ENCODE measurements around the gene CAPN5. TPM values are rescaled to one million over a fixed set of nuclear protein-coding genes. Genes with fewer than 3 reads are reported as not detected.

Gene CAPN5
- total RNA-seq, 1 experiment from 2014 or later = 1.7 TPM

- no peak for DNase-seq (ENCODE audit: low read depth, low spot score)
- in situ Hi-C loops (cut with HindIII; ENCODE audit: low pct_unique_long_range_greater_than_20kb, low sequenced_read_pairs) = no loop called here
Measured at GRCh38 chr11:77118086-77118485, 51.3 kb downstream of the CAPN5 start.

- in situ Hi-C loops (cut with HindIII; ENCODE audit: low pct_unique_long_range_greater_than_20kb, low sequenced_read_pairs) = no loop called here
- no peak for DNase-seq (ENCODE audit: low read depth, low spot score)
Measured at GRCh38 chr11:77118971-77119370, 52.2 kb downstream of the CAPN5 start.

- in situ Hi-C loops (cut with HindIII; ENCODE audit: low pct_unique_long_range_greater_than_20kb, low sequenced_read_pairs) = no loop called here
- DNase-seq (ENCODE audit: low read depth, low spot score) = no peak
Measured at GRCh38 chr11:77119531-77119936, 52.8 kb downstream of the CAPN5 start.

- in situ Hi-C loops (cut with HindIII; ENCODE audit: low pct_unique_long_range_greater_than_20kb, low sequenced_read_pairs) = no loop called here
- DNase-seq (ENCODE audit: low read depth, low spot score) = no peak
Measured at GRCh38 chr11:77120571-77120970, 53.8 kb downstream of the CAPN5 start.

GRCh38 chr11:77121096-77121640 is 54.4 kb downstream of the CAPN5 start:
- in situ Hi-C loops (cut with HindIII; ENCODE audit: low pct_unique_long_range_greater_than_20kb, low sequenced_read_pairs) = no loop called here
- no peak for DNase-seq (ENCODE audit: low read depth, low spot score)

GRCh38 chr11:77121876-77122575 is 55.3 kb downstream of the CAPN5 start:
- in situ Hi-C loops (cut with HindIII; ENCODE audit: low pct_unique_long_range_greater_than_20kb, low sequenced_read_pairs) = no loop called here
- DNase-seq (ENCODE audit: low read depth, low spot score) = no peak

- DNase-seq (ENCODE audit: low read depth, low spot score) = no peak
- in situ Hi-C loops (cut with HindIII; ENCODE audit: low pct_unique_long_range_greater_than_20kb, low sequenced_read_pairs) = no loop called here
Measured at GRCh38 chr11:77122576-77123212, 55.9 kb downstream of the CAPN5 start.

- in situ Hi-C loops (cut with HindIII; ENCODE audit: low pct_unique_long_range_greater_than_20kb, low sequenced_read_pairs) = no loop called here
- no peak for DNase-seq (ENCODE audit: low read depth, low spot score)
Measured at GRCh38 chr11:77123591-77123990, 56.8 kb downstream of the CAPN5 start.

GRCh38 chr11:77124041-77124440 is 57.3 kb downstream of the CAPN5 start:
- in situ Hi-C loops (cut with HindIII; ENCODE audit: low pct_unique_long_range_greater_than_20kb, low sequenced_read_pairs) = no loop called here

GRCh38 chr11:77124488-77124887 is 57.7 kb downstream of the CAPN5 start:
- in situ Hi-C loops (cut with HindIII; ENCODE audit: low pct_unique_long_range_greater_than_20kb, low sequenced_read_pairs) = no loop called here
- no peak for DNase-seq (ENCODE audit: low read depth, low spot score)

More at GRCh38 chr11:77124041-77124440, 57.3 kb downstream of the CAPN5 start:
- DNase-seq (ENCODE audit: low read depth, low spot score) = no peak

- in situ Hi-C loops (cut with HindIII; ENCODE audit: low pct_unique_long_range_greater_than_20kb, low sequenced_read_pairs) = no loop called here
- no peak for DNase-seq (ENCODE audit: low read depth, low spot score)
Measured at GRCh38 chr11:77125191-77125590, 58.4 kb downstream of the CAPN5 start.

GRCh38 chr11:77125695-77126094 is 58.9 kb downstream of the CAPN5 start:
- DNase-seq (ENCODE audit: low read depth, low spot score) = no peak
- in situ Hi-C loops (cut with HindIII; ENCODE audit: low pct_unique_long_range_greater_than_20kb, low sequenced_read_pairs) = no loop called here

- no peak for DNase-seq (ENCODE audit: low read depth, low spot score)
- in situ Hi-C loops (cut with HindIII; ENCODE audit: low pct_unique_long_range_greater_than_20kb, low sequenced_read_pairs) = no loop called here
Measured at GRCh38 chr11:77126156-77126775, 59.5 kb downstream of the CAPN5 start.

GRCh38 chr11:77126861-77127234 is 60.1 kb downstream of the CAPN5 start:
- no peak for DNase-seq (ENCODE audit: low read depth, low spot score)
- in situ Hi-C loops (cut with HindIII; ENCODE audit: low pct_unique_long_range_greater_than_20kb, low sequenced_read_pairs) = no loop called here

- in situ Hi-C loops (cut with HindIII; ENCODE audit: low pct_unique_long_range_greater_than_20kb, low sequenced_read_pairs) = no loop called here
- peak; percentile 35 for DNase-seq (ENCODE audit: low read depth, low spot score)
Measured at GRCh38 chr11:77127235-77127911, 60.6 kb downstream of the CAPN5 start.

- DNase-seq (ENCODE audit: low read depth, low spot score) = no peak
- in situ Hi-C loops (cut with HindIII; ENCODE audit: low pct_unique_long_range_greater_than_20kb, low sequenced_read_pairs) = no loop called here
Measured at GRCh38 chr11:77127920-77128691, 61.3 kb downstream of the CAPN5 start, which contains the start of gene MYO7A. MYO7A (plus strand) TSS chr11:77128246; CDS start chr11:77130635, 2,389 bp downstream.

- in situ Hi-C loops (cut with HindIII; ENCODE audit: low pct_unique_long_range_greater_than_20kb, low sequenced_read_pairs) = no loop called here
- no peak for DNase-seq (ENCODE audit: low read depth, low spot score)
Measured at GRCh38 chr11:77129069-77129841, 62.5 kb downstream of the CAPN5 start.
